EL (cell line): ENCODE results near the gene TRIM16.
"Not testable (repeated sequence)": the region's sequence is repeated elsewhere in the genome, so short reads cannot be mapped to it uniquely, and the experiment has no call there.

ENCODE experiments used
- DNase-seq: peaks from one replicate; pipeline ENCODE4 v3.0.0-alpha.2; 2016

Gene TRIM16

GRCh38 chr17:15657868-15658267 is 26.2 kb downstream of the TRIM16 start:
- no peak for DNase-seq

GRCh38 chr17:15654886-15655561 is 29.1 kb downstream of the TRIM16 start:
- DNase-seq = peak; percentile 43

GRCh38 chr17:15654401-15654800 is 29.7 kb downstream of the TRIM16 start:
- DNase-seq = not testable (repeated sequence)

GRCh38 chr17:15652960-15653359 is 31.2 kb downstream of the TRIM16 start:
- DNase-seq = no peak

GRCh38 chr17:15651583-15652110 is 32.5 kb downstream of the TRIM16 start:
- peak; percentile 100 for DNase-seq

GRCh38 chr17:15650741-15651582 is 33.1 kb downstream of the TRIM16 start:
- peak; percentile 13 for DNase-seq

GRCh38 chr17:15649861-15650421 is 34.2 kb downstream of the TRIM16 start:
- peak; percentile 52 for DNase-seq

- peak; percentile 9 for DNase-seq
Observed at GRCh38 chr17:15648386-15648785, 35.7 kb downstream of the TRIM16 start.

- peak; percentile 40 for DNase-seq
Observed at GRCh38 chr17:15645942-15646312, 38.2 kb downstream of the TRIM16 start.

GRCh38 chr17:15645099-15645941 is 38.8 kb downstream of the TRIM16 start:
- peak; percentile 72 for DNase-seq

- not testable (repeated sequence) for DNase-seq
Observed at GRCh38 chr17:15642505-15643251, 41.4 kb downstream of the TRIM16 start.

GRCh38 chr17:15642014-15642413 is 42.1 kb downstream of the TRIM16 start:
- not testable (repeated sequence) for DNase-seq

- not testable (repeated sequence) for DNase-seq
Observed at GRCh38 chr17:15630930-15631453, 53.1 kb downstream of the TRIM16 start.

- not testable (repeated sequence) for DNase-seq
Observed at GRCh38 chr17:15629991-15630390, 54.1 kb downstream of the TRIM16 start.

GRCh38 chr17:15623661-15624209 is 60.4 kb downstream of the TRIM16 start:
- not testable (repeated sequence) for DNase-seq

- not testable (repeated sequence) for DNase-seq
Observed at GRCh38 chr17:15623255-15623654, 60.9 kb downstream of the TRIM16 start.

GRCh38 chr17:15622124-15622523 is 62.0 kb downstream of the TRIM16 start:
- DNase-seq = not testable (repeated sequence)

GRCh38 chr17:15619331-15620058 is 64.6 kb downstream of the TRIM16 start, which contains the start of gene FBXW10B:
TSS of gene FBXW10B (minus strand) at chr17:15619704. CDS start at chr17:15619512, 192 bp downstream.
- not testable (repeated sequence) for DNase-seq

- not testable (repeated sequence) for DNase-seq
Observed at GRCh38 chr17:15616828-15617227, 67.3 kb downstream of the TRIM16 start.

- not testable (repeated sequence) for DNase-seq
Observed at GRCh38 chr17:15615850-15616249, 68.3 kb downstream of the TRIM16 start.
